HL-60 (cell line): ENCODE measurements around the gene HDAC7.

Source experiments
- DNase-seq, 2 experiments: peaks; one replicate each; pipeline ENCODE4 v3.0.0-alpha.2; 2010 to 2020; ENCODE audit warnings: low read depth in 1 of 2, low spot score in 1 of 2
- H3K27ac ChIP-seq: fragments of 250-450 bp; sonication (Bioruptor Pico); replicated peaks from 2 replicates; pipeline ENCODE4 v1.5.1; 2020; ENCODE audit warnings: mild to moderate bottlenecking, moderate library complexity
- H3K27me3 ChIP-seq: fragments of 250-450 bp; sonication (Bioruptor Pico); 2 replicates; pipeline ENCODE4 v1.5.1; 2021; ENCODE audit warnings: mild to moderate bottlenecking, moderate library complexity; ENCODE audit not compliant: insufficient read depth, poor library complexity, severe bottlenecking
- H3K4me3 ChIP-seq: replicated peaks from 2 replicates; pipeline ENCODE4 v1.5.1; 2011; ENCODE audit warnings: mild to moderate bottlenecking, control low read depth, low read length; ENCODE audit not compliant: insufficient read depth
- GABPA ChIP-seq: IDR thresholded peaks from 2 replicates; pipeline ENCODE4 v1.6.1; 2012; ENCODE audit warnings: low read depth
- POLR2AphosphoS5 ChIP-seq: IDR thresholded peaks from 2 replicates; pipeline ENCODE4 v1.6.1; 2012; ENCODE audit warnings: low read depth
- SPI1 ChIP-seq: IDR thresholded peaks from 2 replicates; pipeline ENCODE4 v1.6.1; 2012; ENCODE audit warnings: low read depth, mild to moderate bottlenecking, borderline replicate concordance
- TF ChIP-seq, protein P1 (sequence below): IDR thresholded peaks from one replicate; pipeline ENCODE4 v1.5.1; 2011; ENCODE audit warnings: low read length, control low read depth, inconsistent platforms; ENCODE audit not compliant: insufficient read depth
- TF ChIP-seq, protein P2 (sequence below): IDR thresholded peaks from 2 replicates; pipeline ENCODE4 v1.6.1; 2012; ENCODE audit warnings: low read depth; ENCODE audit not compliant: insufficient replicate concordance

Gene HDAC7

DNA sequence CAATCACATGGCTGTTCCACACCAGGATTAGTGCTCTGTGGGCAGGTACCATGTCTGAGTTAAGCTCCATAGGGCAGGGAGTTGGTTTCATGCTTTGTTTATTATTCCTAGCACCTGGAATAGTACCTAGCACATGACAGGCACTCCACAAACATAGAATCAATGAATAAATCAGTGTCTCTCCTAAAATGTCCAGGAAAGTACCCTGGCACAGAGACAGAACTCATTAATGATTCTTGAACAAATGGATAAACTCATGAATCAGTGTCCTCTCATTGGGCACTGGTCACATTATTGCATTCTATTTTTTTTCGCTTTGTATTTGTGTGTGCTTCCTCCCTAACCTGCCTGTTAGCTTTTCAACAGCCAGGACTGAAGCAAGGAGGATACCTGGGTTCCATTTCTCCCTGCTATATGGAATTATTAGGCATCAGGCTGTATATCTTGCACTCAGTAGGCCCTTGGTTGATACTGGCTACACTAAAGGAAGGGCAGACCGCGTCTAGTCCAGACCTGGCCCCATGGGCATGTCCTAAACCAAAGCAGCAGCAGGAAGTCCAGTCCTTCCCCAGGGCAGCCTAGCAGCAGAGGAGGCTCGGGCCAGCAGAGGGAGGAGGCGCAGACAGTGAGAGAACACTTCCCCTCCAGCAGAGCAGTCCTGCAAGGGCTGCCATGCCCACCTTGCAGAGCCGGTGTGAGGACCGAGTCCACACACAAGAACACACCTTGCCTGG lies 18.4 kb downstream of the HDAC7 start:
- H3K4me3 ChIP-seq: no peak overlapping the region
- no peak overlapping the region for H3K27ac ChIP-seq
- no peaks in the 10 kb centered on the region for H3K27me3 ChIP-seq
- TF ChIP-seq, protein P1, sequence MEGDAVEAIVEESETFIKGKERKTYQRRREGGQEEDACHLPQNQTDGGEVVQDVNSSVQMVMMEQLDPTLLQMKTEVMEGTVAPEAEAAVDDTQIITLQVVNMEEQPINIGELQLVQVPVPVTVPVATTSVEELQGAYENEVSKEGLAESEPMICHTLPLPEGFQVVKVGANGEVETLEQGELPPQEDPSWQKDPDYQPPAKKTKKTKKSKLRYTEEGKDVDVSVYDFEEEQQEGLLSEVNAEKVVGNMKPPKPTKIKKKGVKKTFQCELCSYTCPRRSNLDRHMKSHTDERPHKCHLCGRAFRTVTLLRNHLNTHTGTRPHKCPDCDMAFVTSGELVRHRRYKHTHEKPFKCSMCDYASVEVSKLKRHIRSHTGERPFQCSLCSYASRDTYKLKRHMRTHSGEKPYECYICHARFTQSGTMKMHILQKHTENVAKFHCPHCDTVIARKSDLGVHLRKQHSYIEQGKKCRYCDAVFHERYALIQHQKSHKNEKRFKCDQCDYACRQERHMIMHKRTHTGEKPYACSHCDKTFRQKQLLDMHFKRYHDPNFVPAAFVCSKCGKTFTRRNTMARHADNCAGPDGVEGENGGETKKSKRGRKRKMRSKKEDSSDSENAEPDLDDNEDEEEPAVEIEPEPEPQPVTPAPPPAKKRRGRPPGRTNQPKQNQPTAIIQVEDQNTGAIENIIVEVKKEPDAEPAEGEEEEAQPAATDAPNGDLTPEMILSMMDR: no peak
- TF ChIP-seq GABPA (no peak), SPI1 (peak; percentile 38; the same call in 1 of the 2 replicates), POLR2AphosphoS5 (no peak)
- TF ChIP-seq, protein P2, sequence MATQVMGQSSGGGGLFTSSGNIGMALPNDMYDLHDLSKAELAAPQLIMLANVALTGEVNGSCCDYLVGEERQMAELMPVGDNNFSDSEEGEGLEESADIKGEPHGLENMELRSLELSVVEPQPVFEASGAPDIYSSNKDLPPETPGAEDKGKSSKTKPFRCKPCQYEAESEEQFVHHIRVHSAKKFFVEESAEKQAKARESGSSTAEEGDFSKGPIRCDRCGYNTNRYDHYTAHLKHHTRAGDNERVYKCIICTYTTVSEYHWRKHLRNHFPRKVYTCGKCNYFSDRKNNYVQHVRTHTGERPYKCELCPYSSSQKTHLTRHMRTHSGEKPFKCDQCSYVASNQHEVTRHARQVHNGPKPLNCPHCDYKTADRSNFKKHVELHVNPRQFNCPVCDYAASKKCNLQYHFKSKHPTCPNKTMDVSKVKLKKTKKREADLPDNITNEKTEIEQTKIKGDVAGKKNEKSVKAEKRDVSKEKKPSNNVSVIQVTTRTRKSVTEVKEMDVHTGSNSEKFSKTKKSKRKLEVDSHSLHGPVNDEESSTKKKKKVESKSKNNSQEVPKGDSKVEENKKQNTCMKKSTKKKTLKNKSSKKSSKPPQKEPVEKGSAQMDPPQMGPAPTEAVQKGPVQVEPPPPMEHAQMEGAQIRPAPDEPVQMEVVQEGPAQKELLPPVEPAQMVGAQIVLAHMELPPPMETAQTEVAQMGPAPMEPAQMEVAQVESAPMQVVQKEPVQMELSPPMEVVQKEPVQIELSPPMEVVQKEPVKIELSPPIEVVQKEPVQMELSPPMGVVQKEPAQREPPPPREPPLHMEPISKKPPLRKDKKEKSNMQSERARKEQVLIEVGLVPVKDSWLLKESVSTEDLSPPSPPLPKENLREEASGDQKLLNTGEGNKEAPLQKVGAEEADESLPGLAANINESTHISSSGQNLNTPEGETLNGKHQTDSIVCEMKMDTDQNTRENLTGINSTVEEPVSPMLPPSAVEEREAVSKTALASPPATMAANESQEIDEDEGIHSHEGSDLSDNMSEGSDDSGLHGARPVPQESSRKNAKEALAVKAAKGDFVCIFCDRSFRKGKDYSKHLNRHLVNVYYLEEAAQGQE: no peak
- peak in 1 of 2 experiments; percentile 52 for DNase-seq

DNA sequence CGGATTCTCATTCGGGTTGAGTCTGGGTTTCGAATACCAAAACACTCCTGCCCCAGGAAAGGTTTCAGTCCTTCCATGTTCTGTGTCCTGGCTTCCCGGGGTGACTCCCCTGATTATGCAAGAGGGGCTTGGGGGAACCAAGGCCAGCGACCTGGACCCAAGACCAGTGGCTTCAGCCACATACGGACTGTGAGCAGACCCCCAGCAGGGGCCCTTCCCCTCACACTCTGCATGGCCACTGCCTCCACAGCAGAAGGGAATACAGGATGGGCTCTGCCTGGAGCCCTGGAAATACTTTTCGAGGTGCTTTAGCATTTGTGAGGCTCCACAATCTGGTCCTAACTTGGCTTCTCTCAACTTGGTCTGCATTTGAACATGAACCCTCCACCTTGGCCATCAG lies 19.1 kb downstream of the HDAC7 start:
- Histone ChIP-seq H3K27ac (no peak overlapping the region), H3K4me3 (no peak overlapping the region)
- no peak for DNase-seq

DNA sequence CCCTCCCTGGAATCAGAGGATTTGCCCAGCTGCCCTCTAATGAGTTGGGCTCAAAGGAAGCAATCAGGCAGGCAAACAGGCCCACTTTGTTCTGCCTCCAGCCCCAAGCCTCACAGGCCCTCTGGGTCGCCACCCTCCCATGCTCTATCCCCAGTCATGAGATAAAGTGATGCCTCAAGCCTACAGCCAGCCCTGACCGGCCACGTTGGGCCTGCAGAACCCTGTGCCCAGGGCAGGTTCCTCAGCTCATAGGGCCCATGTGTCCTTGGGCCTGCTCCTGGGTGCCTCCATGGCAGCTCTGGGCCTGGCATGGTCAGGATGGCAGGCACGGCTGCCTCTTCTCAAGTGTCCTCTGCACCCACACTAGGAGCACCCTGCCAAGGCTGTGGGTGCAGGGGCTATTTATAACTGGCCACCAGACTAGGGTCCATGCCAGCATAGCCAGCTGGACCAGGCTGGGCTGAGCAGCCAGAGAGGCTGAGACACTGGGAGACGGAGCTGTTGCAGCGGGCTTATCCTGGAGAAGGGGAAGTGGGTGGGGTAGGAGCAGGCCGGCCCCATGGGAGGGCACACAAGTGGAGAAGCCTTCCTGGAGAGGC lies 20.2 kb downstream of the HDAC7 start:
- no peak overlapping the region for H3K27ac ChIP-seq
- H3K27me3 ChIP-seq: no peaks in the 10 kb centered on the region
- peak; percentile 70; the same call in 1 of the 2 replicates for TF ChIP-seq SPI1
- TF ChIP-seq, protein P1: no peak
- H3K4me3 ChIP-seq: no peak overlapping the region
- DNase-seq: peak in 1 of 2 experiments; percentile 27

More for the DNA sequence above, 19.1 kb downstream of the HDAC7 start:
- no peaks in the 10 kb centered on the region for H3K27me3 ChIP-seq
- TF ChIP-seq, protein P1: no peak
- TF ChIP-seq SPI1 (no peak), POLR2AphosphoS5 (no peak), GABPA (no peak)
- TF ChIP-seq, protein P2: no peak
